ENCODE results near the gene COL19A1.
A peak's percentile ranks its signal among the peaks of the same experiment; 100 is the strongest.

COL19A1 gene

DNA sequence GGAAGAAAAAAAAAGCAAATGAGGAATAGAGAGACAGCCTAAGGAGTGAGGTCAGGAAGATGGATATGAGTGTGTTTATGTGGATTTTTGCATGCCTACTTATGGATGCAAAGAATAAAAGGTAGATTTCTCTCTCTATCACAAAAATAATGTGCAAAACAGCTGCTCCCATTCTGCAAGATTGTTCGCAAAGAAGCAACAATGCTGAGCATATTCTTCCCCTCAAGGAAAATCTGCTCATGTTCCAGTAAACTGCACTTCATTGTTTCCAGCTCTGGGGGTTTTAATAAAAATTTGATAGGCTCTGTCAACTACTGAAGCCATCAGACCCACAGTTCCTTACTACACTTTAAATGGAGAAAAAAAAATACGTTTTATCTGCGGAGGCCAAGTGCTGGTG lies 259.2 kb downstream of the COL19A1 start:
- DNase-seq (ENCODE audit: low read depth), result no peak

DNA sequence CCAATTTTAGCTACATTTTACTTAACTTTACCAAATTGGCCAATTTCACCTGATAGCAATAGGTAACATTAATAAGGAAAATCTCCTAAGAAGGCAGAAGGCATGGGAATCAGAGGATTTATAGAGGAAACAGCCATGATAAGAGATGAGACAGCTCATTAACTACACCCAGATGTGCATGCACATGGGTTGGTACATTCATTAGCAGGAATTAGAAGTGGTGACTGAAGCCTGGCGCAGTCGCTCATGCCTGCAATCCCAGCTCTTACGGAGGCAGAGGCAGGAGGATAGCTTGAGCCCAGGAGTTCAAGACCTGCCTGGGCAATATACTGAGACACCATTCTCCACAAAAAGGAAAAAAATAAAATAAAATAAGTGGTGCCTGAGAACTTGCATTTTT lies 263.0 kb downstream of the COL19A1 start:
- DNase-seq (ENCODE audit: low read depth), result no peak

DNA sequence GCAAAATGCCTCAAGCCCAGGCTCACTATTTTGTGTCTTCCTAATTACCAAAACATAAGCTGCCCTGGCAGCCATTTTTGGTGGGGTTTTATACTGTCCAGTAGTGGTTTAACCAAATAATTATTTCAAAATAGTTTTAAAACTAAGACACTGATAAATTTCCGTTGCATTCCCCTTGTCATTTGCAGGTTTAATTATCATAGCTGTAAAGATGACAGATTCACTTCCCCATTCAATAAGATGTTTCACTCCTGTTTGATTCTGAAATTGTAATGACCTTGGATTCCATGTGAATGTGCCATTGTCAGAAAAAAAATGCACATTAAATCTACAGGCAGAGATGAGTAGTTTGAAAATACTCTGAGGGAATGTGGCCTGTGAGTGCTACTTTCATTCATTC lies 264.5 kb downstream of the COL19A1 start:
- DNase-seq (ENCODE audit: low read depth), result no peak

DNA sequence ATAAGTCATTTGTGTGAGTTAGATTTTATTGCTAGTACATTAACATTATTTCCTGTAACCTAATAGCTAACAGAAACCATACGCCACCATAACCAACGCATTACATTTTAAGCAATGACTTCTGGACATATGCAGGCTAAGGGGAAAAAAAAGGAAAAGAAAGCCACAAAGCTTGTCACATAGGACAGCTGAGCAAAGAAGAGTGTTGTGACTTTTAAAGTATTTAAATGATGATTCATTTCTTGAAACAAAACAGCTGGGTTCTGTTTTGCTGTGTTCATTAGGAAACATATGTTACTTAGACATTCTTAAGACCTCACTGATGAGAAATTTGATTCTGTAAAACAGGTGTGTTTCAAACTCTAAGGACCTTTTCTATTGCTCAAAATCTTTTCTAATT lies 265.2 kb downstream of the COL19A1 start:
- DNase-seq (ENCODE audit: low read depth), result peak; percentile 2

DNA sequence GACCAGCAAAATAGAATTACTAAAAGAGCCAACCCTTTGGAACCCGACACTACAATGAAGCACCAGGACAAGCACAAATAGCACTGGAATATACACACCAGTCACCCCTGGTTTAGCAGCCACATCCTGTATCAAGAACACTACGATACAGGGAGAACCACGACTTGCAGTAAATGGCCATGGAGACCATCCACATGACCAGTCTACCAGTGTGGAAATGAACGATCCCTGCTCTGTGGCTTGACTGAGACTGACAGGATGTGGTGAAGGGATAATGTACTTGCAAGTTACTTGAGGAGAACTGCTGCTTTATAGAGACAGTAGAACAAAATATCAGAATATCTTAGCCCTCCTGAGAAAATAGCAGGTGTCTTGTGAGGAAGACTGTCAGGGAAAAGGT lies 266.9 kb downstream of the COL19A1 start:
- no peak for DNase-seq (ENCODE audit: low read depth)

DNA sequence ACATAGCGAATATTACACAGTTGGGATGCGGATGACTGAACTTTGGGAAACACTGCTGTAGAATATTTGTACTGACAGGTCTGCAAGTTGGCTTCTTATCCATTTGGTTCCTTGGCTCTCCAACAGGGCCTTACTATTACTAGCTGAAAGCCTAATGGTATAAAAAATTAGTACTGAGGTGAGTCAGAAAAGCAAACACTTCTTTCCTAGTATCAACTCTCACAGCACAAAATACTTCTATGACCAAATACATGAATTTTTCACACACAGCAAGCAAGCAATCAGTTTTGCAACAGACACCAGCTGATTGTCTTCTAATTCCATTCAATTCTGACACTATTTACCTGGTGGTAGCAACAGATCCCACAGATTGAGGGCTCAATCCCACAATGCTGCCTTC lies 268.2 kb downstream of the COL19A1 start:
- DNase-seq (ENCODE audit: low read depth), result no peak

DNA sequence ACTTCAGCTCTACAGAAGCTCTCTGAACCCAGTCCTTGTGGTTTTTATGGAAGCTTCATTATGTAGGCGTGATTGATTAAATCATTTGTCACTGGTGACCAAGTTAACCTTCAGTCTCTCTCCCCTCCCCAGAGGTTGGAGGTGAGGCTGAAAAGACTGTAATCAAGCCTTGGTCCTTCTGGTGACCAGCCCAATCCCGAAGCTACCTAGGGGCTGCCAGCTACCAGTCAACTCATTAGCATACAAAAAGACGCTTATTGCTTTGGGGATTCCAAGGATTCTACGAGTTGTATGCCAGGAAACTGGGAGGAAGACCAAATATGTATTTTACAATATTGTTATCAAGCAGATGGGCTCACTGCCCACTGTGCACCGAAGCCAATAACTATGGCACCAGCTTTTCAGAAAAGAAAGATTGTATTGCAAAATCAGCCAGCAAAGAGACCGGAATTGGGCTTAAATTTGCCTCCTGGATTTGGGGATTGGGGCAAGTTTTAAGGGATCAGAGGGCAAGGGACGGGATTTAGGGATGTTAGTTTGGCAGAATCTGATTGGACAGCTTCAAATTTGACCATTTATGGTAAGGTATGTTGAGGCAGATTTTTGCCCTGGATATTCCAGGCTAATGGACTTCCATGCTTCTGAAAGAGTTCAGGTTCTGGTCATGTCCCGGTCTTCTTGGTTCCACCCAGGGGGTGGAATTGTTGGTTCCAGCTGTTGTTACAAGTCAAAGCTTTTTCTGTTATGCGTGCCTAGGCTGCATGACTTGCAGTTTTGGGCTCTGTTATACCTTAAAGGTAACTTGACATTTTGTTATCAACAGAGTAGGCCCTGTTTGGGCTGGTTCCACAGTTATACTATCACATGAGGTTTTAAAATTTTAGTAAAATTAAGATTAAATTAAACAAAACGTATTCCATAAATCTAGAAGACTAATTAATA lies 269.1 kb downstream of the COL19A1 start:
- no peak for DNase-seq (ENCODE audit: low read depth)

DNA sequence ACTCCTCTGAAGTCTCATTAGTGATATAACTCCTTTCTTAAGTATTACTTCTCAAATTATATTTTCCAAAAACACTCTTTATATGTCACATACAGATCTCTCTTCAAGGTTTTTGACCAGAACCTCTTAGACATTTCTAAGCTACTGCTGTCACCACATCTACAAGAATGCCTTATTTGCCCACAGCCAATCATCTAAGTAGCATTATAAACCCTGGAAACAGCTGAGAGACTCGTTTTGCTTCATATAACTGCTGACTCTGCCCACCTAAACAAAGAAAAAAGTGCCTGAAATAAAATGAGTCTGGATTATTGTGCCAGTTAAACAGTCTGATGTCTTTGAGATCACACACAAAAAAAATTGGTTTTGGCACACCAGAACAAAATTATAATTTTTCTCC lies 270.6 kb downstream of the COL19A1 start:
- DNase-seq (ENCODE audit: low read depth), result no peak

DNA sequence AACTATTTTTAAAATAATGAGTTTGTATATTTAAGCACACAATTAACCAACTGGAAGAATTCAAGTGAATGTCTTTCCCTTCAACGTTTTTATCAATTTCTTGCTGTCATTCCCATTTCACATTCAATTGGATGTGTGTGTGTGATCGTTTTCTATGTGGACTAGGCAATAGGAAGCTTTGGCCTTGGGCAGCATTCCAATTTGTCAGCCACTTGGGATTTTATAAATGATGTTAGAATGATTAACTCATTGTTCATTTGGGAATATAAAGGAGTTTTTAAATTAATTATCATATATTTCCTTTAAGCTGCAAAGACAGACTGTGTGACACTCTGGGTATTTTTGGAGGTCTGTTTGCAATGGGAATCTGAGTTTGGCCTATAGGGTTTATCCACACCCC lies 274.1 kb downstream of the COL19A1 start:
- DNase-seq (ENCODE audit: low read depth), result no peak

DNA sequence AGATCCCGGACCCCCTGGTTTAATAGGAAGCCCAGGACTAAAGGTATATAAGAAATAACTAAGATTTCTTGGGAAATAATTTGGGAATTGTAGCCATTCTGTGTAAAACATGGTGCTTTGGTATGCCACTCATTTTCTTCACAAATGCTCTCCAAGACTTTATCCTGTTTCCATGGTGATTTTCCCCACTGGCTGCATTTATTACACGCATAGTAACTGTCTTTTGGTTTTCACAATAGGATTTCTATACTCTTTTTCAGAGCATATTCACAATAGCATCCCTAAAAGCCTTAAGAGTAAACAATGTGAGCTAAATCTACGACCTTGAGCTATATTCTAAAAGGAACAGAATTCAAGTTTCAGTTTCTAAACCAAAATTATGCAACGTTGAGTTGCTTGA lies 275.7 kb downstream of the COL19A1 start:
- DNase-seq (ENCODE audit: low read depth), result no peak

DNA sequence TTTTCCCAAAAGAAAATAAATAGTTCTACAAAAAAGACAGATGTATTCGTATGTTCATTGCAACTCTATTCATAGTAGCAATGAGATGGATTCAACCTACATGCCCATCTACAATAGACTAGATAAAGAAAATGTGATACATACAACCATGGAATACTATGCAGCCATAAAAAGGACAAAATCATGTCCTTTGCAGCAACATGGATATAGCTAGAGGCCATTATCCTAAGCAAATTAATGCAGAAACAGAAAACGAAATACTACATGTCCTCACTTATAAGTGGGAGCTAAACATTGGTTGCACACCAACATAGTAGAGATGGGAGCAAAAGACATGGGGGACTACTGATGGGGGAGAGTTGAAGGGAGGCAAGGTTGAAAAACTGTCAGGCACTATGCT lies 278.8 kb downstream of the COL19A1 start:
- DNase-seq (ENCODE audit: low read depth), result no peak

DNA sequence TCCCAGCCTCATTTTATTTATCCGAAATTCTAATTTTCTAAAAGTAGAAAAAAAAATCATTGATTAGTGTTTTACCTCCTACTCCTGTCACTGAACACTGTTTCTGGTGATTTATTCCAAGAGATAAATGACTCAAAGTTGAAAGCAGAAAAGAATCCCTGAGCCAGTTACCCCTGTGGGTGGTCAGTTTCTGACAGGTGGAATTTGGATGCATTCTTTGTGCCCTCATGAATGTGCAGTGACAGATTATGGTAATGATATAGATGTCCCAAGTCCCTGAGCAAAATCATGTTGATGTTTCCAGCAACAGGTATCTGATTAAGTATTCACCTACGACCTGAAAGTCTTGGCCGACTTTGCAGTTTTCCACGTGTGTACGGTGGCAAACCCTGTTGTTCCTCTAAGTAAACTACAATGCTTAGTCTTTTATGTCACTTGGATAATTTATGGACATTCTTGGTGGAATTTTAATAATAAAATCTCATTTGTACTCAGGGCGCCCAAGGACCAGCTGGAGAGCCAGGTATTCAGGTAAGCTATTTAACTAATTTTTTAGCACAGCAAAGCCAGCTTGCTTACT lies 282.9 kb downstream of the COL19A1 start:
- DNase-seq (ENCODE audit: low read depth), result no peak

DNA sequence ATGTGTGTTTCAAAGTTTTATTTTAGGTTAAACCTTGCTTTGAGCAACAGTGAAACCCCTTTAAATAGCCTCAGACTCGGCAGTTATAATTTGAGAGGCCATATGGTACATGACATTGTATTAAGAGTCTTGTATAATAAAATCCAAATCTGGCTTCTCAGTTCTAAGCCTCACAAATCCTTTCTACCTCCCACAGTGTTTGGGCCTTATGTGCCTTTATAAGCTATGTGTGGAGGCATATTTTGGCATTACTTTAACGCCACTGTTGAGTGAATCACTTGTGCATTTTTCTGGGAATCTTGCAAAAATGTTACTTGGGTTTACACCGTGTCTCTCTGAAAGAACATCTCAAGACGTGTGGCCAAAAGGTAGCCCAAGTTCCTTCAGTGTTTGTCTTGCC lies 284.2 kb downstream of the COL19A1 start:
- DNase-seq (ENCODE audit: low read depth), result no peak

DNA sequence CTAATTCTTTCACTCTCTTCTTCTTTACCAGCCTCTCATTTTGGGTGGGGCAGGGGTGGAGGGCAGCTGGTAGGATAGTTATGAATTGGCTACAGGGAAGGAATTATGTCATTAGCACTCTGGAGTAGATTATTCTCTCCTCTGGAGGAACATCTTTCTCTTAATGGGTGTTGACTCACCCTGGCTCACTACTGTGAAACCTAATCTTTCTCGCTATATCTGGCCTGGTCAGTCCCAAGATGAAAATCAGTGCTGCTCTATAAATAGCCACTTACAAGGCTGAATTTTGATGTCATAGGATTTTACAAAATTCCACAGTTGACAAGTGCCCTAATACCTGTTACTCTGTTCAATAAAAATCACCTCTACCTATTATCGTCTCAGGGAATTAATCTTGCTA lies 285.3 kb downstream of the COL19A1 start:
- no peak for DNase-seq (ENCODE audit: low read depth)

DNA sequence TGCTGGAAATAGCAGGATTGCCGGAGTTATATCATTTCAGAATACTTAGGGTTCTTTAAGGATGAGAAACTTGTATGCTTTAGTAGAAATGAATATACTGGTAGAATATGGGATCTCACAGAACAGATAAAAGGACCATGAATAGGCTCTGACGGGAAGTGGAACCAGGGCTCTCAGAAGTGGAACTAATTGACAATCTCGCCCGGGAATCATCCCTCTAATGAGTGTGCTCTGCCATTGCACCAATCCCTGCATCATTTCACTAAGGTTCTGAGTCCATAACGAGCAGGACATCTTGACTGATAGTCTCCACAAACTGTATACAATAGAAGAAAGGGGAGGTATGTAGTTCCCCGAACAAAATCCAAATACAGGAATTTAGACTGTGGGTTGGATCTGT lies 286.4 kb downstream of the COL19A1 start:
- no peak for DNase-seq (ENCODE audit: low read depth)

DNA sequence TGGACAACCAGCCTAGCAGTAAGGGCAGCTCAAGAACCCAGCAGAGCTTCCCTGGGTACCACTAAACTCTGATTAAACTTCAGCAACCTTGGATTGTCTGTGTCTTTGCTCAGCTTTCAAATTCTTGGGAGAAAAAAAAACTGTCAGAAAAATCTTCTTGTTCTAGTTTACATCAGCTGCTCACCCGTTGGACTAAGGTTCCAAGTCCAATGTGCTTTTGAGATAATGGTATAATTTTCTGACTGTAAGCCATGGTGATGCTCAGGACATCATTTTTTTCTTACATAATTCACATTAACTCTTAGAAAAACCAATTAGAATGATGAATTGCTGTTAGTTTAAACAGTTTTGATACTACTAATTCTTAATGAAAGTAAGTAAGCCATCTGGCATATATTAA lies 290.7 kb downstream of the COL19A1 start:
- no peak for DNase-seq (ENCODE audit: low read depth)

DNA sequence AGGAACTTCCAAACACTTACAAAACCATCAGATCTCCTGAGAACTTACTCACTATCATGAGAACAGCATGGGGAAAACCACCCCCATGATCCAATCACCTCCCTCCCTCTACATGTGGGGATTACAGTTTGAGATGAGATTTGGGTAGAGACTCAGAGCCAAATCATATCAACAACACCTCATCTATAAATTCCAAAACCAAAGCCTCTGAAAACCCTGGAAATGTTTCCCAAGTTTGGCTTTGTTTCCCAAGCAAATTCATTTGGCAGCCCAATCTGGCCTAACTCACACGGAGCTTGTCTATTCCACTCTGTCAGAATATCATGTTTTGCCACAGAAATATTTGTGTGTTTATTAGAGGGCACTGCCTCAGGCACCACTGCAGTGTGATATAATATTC lies 293.9 kb downstream of the COL19A1 start:
- no peak for DNase-seq (ENCODE audit: low read depth)

DNA sequence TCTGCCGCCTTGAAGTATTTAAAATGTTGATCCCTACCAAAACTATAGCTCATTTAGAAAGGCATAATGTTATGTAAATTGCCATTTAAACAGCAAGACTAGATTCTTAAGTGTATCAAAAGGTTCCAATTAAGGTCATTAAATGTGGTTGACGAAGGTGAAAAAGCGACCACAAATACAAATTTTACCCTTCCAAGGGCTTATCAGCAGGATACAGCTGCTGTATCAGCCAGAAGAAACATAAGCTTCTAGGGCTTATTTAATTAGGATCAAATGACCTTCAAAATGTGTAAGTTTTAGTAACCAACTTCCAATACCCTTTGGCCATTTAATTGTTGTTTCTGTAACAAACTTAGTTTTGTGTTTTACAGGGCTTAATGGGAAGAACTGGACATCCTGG lies 296.6 kb downstream of the COL19A1 start:
- DNase-seq (ENCODE audit: low read depth), result no peak

DNA sequence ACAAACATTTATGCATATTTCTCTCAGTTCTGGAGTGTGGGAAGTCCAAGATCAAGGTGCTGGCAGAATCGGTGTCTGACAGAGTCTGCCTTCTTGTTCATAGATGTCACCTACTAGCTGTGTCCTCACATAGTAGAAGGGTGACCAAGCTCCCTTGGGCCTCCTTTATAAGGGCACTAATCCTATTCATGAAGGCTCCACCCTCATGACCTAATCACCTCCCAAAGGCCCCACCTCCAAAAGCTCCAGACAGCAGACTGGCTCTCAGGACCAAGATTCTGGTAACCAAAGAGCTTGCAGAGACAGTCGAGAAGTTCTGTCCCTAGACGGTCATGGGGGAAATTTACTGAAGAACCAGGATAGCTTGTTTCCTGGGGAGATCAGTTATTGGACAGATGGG lies 297.4 kb downstream of the COL19A1 start:
- no peak for DNase-seq (ENCODE audit: low read depth)

DNA sequence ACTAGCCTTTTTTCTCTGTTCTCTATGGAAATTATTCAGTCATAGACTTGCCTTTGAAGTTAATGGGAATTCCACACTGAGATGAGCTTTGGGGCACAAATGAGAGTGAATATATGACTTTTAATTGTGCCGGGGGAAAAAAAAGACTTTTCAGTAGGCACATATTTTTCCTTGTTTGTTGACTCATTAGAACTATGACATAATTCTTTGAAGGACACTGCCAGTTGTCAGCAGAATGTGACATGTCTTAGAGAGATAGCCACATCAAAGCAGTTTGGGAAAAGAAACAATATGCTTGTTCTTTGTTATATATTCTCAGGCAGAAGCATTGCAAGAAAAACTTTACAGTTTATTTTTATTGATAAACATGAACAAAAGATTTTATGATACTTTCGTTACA lies 298.2 kb downstream of the COL19A1 start:
- DNase-seq (ENCODE audit: low read depth), result no peak

DNA sequence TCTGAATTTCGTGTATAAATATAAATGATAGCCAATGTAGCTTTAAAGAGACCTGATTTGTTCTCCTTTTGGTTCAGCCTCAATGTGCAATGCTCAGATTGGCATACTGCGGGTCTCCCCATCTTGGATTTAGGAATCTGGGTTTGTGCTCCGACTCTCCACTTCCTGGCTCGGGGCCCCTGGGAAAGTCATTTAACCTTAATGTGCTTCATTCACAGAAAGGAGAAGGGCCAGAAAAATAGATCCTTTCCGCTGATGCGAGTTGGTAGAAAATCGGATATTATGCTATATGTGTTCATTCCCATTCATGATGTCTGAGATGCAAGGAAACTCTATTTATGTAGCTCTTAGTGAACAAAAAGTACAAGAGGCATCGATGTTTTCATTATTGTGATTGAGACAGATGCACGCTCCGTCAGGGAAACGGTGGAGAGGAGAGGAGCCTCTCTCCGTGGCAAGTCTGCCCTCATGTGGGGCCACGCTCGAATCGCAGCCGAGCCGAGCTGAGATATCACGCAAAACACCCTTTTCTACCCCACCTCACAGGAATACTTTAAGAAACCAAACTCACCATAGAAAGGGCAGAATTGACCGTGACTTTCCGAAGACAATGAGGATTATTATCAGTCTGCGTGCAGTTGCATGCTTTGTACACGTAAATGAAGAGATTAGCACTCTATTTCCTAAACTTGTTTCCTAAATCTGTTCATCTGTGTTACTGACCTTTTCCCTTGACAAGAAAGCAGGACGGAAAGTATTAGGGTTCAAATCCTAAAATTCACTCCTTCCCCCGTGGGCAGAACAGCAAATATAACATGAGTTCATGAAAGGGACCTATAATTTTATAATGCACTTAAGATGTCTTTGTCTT lies 300.0 kb downstream of the COL19A1 start:
- DNase-seq (ENCODE audit: low read depth), result peak; percentile 14

DNA sequence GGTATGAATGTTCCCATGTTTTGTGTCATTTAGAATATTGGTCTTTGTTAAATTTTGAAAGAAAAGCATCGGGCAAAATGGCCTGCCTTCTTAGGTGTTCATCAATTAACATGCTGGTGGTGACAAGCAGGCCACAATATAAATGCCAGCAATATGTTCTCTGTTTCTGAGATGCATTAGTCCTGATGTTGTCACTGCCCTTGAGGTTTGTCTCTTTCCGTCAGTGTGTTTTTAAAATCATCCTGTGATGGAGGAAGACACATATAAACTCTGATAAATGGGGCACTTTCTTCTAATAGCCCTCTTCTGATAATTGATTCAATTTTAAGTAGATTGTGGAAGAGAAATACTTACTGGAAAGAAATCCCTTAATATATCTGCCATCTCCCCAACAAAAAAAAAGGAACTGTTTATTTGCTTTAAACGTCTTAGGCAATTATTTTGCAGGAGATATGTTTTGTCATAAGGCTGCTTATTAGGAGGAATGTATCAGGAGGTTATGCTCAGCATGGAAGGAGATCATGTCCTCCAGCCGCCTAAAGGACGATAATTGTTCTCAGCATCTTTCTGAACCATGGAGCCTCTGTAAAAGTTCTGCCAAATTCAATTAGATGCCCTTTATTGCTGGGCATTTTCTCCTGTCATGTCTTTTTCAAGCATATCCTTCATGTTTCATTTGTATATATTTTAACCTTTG lies 302.5 kb downstream of the COL19A1 start:
- no peak for DNase-seq (ENCODE audit: low read depth)
